NB4 (cell line): ENCODE data around the gene KCNA3.
A peak's percentile ranks its signal among the peaks of the same experiment; 100 is the strongest.

Experiments used
- DNase-seq: peaks from one replicate; pipeline ENCODE4 v3.0.0; 2010; ENCODE audit warnings: low read depth
- H3K4me3 ChIP-seq: one replicate; pipeline ENCODE4 v1.5.1; 2011; ENCODE audit warnings: mild to moderate bottlenecking, low read depth, low read length, moderate library complexity
- MYC ChIP-seq: IDR thresholded peaks from 2 replicates; pipeline ENCODE4 v1.6.1; 2011; ENCODE audit warnings: low read depth, low read length
- POLR2A ChIP-seq: IDR thresholded peaks from 2 replicates; pipeline ENCODE4 v1.6.1; 2011; ENCODE audit warnings: mild to moderate bottlenecking; ENCODE audit not compliant: insufficient read length; ENCODE audit errors: extremely low read depth
- TF ChIP-seq, protein P1 (sequence below): IDR thresholded peaks from one replicate; pipeline ENCODE4 v1.5.1; 2012; ENCODE audit warnings: low read depth, low read length
- TF ChIP-seq, protein P2 (sequence below): IDR thresholded peaks from 2 replicates; pipeline ENCODE4 v1.6.1; 2011; ENCODE audit warnings: low read depth, low read length

The KCNA3 gene

DNA sequence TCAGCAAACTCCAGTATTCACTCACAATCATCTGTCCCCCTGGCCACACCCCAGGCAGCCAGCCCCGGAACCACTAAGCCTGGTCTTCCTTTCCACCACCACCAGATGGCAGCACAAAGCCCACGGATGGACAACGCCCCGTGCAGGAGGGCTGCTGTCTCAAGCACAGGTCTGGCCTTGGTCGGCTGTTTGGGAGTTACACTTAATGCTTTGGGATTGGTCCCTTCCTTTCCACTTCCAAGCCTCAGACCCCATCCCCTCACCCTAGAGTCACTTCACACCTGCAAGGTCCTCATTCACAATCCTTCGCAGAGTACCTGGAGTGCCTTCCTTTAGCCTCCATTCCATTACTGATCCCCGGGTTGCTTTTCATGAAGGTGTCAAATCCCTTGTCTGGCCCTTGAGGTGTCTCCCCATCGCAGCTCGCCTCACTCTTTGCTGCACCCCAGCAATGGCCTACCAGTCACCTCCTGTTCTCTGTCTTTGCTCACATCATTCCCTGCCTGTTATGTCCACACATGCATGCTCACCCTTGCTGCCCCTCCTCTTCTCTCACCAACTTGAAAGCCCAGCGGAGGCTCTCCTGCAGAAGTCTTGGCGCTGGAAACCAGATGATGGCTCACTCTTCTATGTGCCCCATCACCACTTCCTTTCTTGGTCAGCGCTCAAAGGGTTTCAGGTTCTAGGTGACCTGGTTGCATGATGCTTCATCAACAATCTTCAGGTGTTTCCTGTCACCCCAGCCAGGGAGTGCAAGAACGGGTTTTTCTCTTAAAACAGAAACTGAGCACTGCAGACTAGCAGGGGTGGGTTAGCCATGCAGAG, 43.7 kb downstream of the KCNA3 start:
- TF ChIP-seq, protein P1, sequence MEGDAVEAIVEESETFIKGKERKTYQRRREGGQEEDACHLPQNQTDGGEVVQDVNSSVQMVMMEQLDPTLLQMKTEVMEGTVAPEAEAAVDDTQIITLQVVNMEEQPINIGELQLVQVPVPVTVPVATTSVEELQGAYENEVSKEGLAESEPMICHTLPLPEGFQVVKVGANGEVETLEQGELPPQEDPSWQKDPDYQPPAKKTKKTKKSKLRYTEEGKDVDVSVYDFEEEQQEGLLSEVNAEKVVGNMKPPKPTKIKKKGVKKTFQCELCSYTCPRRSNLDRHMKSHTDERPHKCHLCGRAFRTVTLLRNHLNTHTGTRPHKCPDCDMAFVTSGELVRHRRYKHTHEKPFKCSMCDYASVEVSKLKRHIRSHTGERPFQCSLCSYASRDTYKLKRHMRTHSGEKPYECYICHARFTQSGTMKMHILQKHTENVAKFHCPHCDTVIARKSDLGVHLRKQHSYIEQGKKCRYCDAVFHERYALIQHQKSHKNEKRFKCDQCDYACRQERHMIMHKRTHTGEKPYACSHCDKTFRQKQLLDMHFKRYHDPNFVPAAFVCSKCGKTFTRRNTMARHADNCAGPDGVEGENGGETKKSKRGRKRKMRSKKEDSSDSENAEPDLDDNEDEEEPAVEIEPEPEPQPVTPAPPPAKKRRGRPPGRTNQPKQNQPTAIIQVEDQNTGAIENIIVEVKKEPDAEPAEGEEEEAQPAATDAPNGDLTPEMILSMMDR, result peak; percentile 69
- TF ChIP-seq, protein P2, sequence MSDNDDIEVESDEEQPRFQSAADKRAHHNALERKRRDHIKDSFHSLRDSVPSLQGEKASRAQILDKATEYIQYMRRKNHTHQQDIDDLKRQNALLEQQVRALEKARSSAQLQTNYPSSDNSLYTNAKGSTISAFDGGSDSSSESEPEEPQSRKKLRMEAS, result no peak
- no peak overlapping the region for H3K4me3 ChIP-seq
- DNase-seq, result peak; percentile 63

DNA sequence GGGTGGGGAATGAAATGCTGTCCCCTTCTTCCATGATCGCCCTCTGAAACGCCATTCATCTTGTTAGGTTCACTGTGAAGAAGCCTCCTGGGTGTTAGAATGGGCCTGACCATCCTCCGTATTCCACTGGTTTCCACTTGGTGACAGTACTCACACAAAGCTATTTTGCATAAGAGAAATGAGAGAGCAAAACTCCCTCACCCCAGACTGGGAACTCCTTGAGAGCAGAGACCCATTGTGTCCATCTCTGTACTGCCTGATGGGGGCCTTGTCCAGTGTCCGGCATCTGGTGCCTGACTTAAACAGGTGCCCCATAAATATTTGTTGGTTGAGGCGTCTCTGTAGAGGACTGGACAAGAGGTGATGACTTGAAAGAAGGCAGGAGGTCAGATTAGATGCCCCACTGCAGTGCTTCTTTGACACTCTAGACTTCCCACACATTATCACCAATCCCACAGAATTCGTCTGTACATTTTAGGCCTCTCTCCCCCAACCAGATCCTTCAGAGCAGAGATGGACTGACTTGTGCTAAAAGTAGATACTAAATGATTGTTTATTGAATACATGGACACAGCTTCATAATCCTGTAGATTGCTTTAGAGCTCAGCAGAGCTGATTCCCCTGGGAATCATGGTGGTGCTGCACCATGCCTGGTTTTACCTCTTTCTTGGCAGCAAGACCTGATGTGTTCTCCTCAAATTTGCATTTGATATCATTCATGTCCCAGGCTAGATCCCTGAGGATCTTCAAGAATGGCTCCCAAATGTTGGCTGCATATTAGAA, 46.2 kb downstream of the KCNA3 start:
- TF ChIP-seq, protein P1, result no peak
- TF ChIP-seq MYC (no peak), POLR2A (no peak)
- TF ChIP-seq, protein P2, result no peak
- H3K4me3 ChIP-seq, result no peak overlapping the region
- no peak for DNase-seq

- DNase-seq, result peak; percentile 57
- H3K4me3 ChIP-seq, result no peak overlapping the region
- TF ChIP-seq, protein P1, result no peak
- TF ChIP-seq, protein P2, result no peak
- TF ChIP-seq POLR2A, result no peak
- TF ChIP-seq MYC, result no peak
Measured at GRCh38 chr1:110627764-110628163, 47.0 kb downstream of the KCNA3 start.

DNA sequence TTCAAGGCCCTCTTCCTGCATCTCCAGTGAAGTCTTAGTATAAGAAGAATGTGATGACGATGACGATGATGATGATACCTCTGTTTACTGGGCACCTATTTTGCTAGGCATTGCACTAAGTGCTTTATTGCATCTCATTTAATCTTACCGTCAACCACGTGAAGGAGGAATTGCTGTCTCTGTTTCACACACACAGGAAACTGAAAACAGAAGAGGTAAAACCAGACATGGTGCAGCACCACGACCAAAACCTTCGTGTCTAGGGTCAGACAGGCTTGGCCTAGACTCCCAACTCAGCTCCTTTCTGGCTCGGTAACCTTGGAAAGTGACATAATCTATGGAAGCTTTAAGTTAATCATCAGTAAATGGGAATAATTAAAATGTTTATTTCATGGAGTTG, 47.9 kb downstream of the KCNA3 start:
- no peak overlapping the region for H3K4me3 ChIP-seq
- DNase-seq, result no peak
- no peak for TF ChIP-seq MYC
- TF ChIP-seq, protein P1, result no peak
